GM19452 (cell line): ENCODE results near the gene MEGF11.

Source experiments
- ATAC-seq: cut with Tn5 transposase; IDR thresholded peaks from one replicate; pipeline ENCODE4 v1.9.1; 2021; ENCODE audit not compliant: unreplicated experiment

Gene MEGF11

GRCh38 chr15:65925338-65925737, 328.2 kb downstream of the MEGF11 start:
- no peak for ATAC-seq

DNA sequence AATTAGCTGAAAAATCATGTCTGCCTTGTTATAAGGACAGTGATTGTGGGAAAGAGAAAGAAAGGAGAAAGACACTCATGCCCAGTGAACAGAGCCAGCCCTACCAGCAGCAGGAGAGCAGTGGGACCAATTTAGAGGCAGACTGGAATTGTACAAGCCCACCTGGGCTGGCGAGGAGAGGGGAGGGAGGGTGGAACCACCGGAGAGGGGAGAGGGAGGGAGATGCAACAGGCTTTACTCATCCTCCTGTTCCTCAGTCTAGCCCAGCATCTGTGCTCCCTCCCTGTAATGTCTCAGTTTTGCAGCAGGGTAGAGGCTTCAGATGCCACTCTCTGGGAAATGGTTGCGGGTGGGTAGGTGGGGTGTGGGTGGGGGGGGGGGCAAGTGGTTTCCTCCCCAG, 329.5 kb downstream of the MEGF11 start:
- no peak for ATAC-seq

- no peak for ATAC-seq
These were observed 330.3 kb downstream of the MEGF11 start for GRCh38 chr15:65923264-65923663.

- no peak for ATAC-seq
These were observed 330.9 kb downstream of the MEGF11 start for GRCh38 chr15:65922621-65923020.

- ATAC-seq: no peak
These were observed 331.8 kb downstream of the MEGF11 start for GRCh38 chr15:65921780-65922179.

GRCh38 chr15:65920825-65921309, 332.7 kb downstream of the MEGF11 start:
- ATAC-seq: no peak

- ATAC-seq: no peak
These were observed 333.4 kb downstream of the MEGF11 start for GRCh38 chr15:65920121-65920520.

- no peak for ATAC-seq
These were observed 334.2 kb downstream of the MEGF11 start for GRCh38 chr15:65919353-65919752.

DNA sequence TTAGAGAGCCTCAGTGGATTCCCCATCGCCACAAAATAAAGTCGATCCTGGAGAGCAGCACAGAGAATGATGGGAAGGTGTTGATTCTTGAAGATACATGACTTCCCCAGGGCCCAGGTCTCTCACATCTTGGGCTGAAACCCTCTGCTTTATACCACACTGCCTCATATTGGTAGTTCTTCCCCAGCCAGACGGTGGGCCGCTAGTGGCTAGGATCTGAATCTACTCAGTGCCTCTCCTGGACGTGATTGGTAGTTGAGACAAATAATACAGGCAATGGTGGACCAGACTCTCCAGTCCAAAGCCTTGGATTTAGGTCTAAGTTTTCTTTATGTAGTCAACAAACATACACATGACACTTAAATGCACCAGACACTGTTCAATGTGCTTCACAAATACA, 334.6 kb downstream of the MEGF11 start:
- no peak for ATAC-seq

- no peak for ATAC-seq
These were observed 335.1 kb downstream of the MEGF11 start for GRCh38 chr15:65918357-65918920.

GRCh38 chr15:65917936-65918335, 335.6 kb downstream of the MEGF11 start:
- ATAC-seq: no peak

DNA sequence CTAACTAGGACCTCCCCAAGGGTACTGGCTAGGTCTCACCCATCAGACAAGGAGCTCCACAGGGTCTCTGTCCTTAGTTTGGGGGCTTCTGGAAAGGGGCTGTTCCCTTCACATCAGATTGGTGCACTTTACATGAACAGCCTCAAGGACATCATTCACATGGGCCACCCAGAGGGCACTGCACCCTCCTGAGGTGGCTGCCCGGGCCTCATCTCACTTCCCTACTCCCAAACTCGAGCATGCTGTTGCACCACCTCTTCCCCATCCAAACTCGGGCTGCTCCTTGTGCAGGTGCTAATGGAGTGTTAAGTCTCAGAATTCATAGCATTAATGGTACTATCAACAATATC, 336.2 kb downstream of the MEGF11 start:
- ATAC-seq: no peak

DNA sequence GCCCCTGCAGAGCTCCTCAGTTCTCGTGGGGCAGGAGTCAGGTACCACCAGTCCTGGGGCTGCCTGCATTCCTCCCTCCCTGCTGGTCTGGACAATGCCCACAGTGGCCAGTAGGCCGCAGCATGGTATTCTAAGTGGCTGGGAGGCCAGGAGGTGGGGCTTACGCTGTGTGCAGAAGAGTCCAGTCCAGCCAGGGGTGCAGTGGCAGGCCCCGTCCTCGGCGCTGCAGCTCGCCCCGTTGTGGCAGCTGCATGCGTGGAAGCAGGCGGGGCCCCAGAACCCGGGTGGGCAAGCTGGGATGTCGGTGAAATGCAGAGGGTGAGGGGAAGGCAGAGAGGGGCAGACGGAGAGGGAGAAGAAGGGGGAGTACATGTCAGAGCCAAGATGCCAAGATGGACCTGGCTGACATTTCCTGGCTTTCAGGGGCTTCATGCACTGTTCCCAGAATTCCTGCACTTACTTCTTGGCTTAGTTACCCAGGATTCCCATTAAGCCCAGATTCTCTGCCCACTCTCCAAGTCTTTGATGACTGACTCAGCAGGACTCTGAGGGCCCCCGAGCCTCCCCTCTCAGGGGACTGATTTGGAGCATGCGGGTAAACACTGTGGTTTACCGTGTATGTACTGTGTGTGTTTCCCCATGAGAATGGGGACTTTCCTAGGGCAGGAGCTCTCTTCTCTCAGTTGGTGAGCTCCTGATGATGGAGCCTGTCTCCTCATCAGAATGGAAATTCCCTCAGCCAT, 336.7 kb downstream of the MEGF11 start:
- ATAC-seq: no peak

DNA sequence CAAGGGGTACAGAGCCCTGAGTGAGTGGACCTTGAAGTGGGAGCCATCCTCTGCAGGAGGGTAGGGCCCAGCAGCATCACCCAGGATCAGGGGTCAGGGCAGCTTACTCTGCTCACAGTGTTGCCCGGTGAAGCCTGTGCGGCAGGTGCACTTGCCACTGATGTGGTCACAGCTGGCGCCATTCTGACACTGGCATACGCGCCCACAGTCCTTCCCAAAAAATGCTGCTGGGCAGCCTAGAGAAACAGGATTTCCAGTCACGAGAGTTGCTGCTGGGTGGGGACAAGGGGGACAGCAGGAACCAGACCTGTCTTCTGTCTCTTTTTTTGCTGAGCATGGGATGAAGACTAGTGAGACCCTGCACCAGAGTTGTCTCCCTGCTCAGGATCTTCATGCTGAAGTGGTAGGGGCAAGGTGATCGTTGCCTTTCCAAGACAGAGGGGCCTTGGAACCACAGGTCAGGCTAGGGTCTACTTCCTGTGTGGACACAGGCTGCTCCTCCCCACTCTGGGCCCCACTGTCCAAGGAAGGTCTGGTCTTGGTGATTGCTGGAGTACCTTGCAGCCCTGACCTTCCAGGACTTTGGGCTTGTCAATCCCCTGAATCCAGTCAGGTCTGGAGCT, 337.4 kb downstream of the MEGF11 start:
- ATAC-seq: no peak

GRCh38 chr15:65914981-65915925, 338.3 kb downstream of the MEGF11 start:
- ATAC-seq: no peak

GRCh38 chr15:65914386-65914785, 339.2 kb downstream of the MEGF11 start:
- no peak for ATAC-seq

- no peak for ATAC-seq
These were observed 339.8 kb downstream of the MEGF11 start for GRCh38 chr15:65913631-65914199.

- no peak for ATAC-seq
These were observed 341.3 kb downstream of the MEGF11 start for GRCh38 chr15:65912235-65912634.

DNA sequence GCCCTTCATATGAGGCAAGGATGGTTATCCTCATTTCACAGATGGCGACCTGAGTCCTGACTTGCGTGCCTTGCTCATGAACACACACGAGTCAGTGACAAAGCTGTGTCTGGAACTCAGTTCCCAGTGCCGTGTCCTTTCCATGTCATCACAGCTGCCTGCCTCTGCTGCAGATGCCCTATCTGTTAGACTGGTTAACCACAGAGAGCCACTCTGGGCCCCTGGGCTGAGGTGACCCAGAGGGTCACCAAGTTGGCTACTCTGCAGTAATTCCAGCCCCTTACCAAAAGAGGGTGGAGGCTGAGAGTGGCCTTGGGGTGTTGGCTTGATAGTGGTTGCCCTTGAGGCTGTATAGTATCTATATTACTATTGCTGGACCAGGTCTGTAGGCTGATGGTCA, 343.2 kb downstream of the MEGF11 start:
- ATAC-seq: no peak

DNA sequence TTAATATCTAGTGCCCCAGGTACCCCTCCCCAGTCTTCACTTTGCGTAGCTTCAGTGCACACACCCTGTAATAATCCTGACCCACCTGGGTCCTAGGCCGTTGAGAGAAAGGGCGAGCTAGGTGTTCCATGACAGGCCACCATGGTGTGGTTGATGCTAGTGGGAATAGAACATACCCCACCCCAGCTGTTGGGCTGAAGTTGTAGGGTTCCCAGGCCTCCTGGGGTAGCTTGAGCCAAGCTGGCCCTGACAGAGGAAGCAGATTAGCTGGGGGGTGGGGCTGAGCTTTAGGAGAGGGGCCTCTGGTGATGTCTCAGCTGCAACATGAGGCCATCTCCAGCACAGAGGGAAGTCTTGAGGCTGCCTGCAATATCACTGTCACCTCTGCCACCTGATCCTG, 343.7 kb downstream of the MEGF11 start:
- no peak for ATAC-seq

GRCh38 chr15:65908876-65909275, 344.7 kb downstream of the MEGF11 start:
- no peak for ATAC-seq
